ENCODE results near the gene SLC24A4.
A peak's percentile ranks its signal among the peaks of the same experiment; 100 is the strongest.

SLC24A4 gene

DNA sequence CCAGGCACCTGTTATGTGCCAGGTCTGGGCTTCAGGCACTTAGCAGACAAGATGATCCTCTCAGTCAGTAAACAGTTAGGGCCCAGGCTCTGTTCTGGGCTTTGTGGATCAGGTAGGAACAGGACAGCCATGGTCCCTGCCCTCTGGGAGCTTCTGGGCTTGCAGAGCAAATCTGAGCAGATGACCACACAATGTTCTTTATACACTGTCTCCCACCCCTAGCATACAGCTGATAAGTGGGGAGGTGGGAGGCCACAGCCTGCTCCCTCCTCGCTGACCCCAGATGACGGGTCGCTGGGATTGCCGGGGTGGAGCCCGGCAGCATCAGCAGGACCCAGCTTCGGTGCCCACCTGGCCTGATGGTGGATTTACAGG is 137.6 kb downstream of the SLC24A4 start:
- 78% methylated on average over 6 of the region's 6 CpGs for WGBS (ENCODE audit: insufficient coverage)
- Histone ChIP-seq H3K27ac (ENCODE audit: insufficient read depth in 1 of 2, low read depth in 1 of 2, low read length in 2 of 2, poor library complexity in 1 of 2, severe bottlenecking in 2 of 2) (no peak overlapping the region), H3K4me3 (ENCODE audit: control insufficient read depth in 1 of 7, extremely low read depth in 1 of 7, insufficient read depth in 4 of 7, low read depth in 2 of 7, low read length in 6 of 7) (no peak overlapping the region), H3K9me3 (ENCODE audit: control extremely low read depth in 1 of 5, control insufficient read depth in 4 of 5, insufficient read depth in 2 of 5, low read depth in 1 of 5, low read length in 4 of 5) (no peaks in the 10 kb centered on the region), H3K36me3 (ENCODE audit: control insufficient read depth in 4 of 4, insufficient read depth in 4 of 4, low read length in 3 of 4) (no peaks in the 10 kb centered on the region), H3K4me1 (ENCODE audit: control extremely low read depth in 1 of 4, control insufficient read depth in 4 of 4, insufficient read depth in 4 of 4, low read length in 3 of 4) (peaks cover 10 to 43% (median 30%) of the 10 kb centered on the region in 4 experiments), H3K27me3 (replicated peaks in 2 of 5; ENCODE audit: control insufficient read depth in 4 of 5, insufficient read depth in 5 of 5, low read length in 4 of 5) (no peaks in the 10 kb centered on the region)
- ChIA-PET POLR2A (no interaction called here), CTCF (interaction anchor here (1.3 to 1.4 kb wide), 2 partner anchors 21 to 209 kb away, joined by 3 to 6 read pairs; no protein-coding TSS in a partner anchor)
- no peak for DNase-seq

DNA sequence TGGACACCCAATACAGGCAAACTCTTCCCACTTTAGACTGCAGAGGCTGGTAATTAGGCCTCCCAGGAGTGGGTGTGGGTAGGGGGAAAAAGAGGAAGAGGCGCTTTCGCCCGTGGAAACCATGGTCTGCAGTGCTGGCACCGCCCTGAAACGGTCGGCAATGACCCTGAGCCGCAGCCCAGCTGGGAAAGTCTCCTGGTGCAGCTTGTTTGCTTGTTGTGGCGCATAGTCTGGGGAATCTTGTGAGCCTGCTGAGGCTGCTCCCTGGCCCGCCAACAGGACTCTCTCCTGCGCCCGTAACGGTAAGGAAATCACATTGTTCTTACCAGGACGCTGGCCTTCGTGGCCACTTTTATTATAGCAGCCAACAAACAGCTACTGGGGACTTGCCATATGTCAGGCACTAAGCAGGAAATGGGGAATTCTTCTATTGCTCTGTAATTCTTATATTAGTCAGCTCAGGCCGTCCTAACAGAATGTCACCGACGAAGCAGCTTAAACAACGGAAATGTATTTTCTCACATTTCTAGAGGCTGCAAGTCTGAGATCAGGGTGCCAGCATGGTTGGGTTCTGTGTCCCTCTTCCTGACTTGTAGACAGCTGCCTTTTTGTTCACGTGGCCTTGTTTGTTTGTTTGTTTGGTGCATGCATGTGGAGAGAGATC is 138.1 kb downstream of the SLC24A4 start:
- peak; percentile 8 to 51 (median 42) for DNase-seq
- CTCF ChIA-PET = interaction anchor here (1.3 kb wide), 1 partner anchor 209 kb away, joined by 3 read pairs; no protein-coding TSS in a partner anchor
- peaks cover 10 to 43% (median 30%) of the 10 kb centered on the region in 4 experiments for H3K4me1 ChIP-seq (ENCODE audit: control extremely low read depth in 1 of 4, control insufficient read depth in 4 of 4, insufficient read depth in 4 of 4, low read length in 3 of 4)
- POLR2A ChIA-PET = no interaction called here
- WGBS (ENCODE audit: insufficient coverage) = 11% methylated on average over 17 of the region's 19 CpGs
- no peak overlapping the region for H3K27ac ChIP-seq (ENCODE audit: insufficient read depth in 1 of 2, low read depth in 1 of 2, low read length in 2 of 2, poor library complexity in 1 of 2, severe bottlenecking in 2 of 2)
- H3K27me3 ChIP-seq (replicated peaks in 2 of 5; ENCODE audit: control insufficient read depth in 4 of 5, insufficient read depth in 5 of 5, low read length in 4 of 5) = no peaks in the 10 kb centered on the region
- no peaks in the 10 kb centered on the region for H3K36me3 ChIP-seq (ENCODE audit: control insufficient read depth in 4 of 4, insufficient read depth in 4 of 4, low read length in 3 of 4)
- H3K9me3 ChIP-seq (ENCODE audit: control extremely low read depth in 1 of 5, control insufficient read depth in 4 of 5, insufficient read depth in 2 of 5, low read depth in 1 of 5, low read length in 4 of 5) = no peaks in the 10 kb centered on the region
- H3K4me3 ChIP-seq (ENCODE audit: control insufficient read depth in 1 of 7, extremely low read depth in 1 of 7, insufficient read depth in 4 of 7, low read depth in 2 of 7, low read length in 6 of 7) = peak overlapping the region in 3 of 7 experiments; percentile 46 to 50 (median 49)

DNA sequence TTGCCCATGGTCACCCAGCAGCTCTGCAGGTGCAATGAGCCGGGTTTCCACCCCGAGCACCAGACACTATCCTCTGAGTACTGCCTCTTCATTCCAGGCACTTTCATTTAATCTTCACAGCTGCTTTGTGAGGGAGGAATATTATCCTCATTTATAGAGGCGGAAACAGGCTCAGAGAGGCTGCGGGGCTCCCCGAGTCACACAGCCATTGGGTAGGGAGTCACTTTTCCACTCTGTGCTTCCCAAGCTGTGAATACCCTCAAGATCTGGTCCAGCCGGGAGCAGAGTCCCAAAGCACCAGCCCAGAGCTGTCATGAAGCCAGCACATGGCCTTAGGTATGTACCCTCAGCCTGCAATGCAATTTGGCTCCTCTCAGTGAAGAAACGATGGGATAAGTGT is 138.9 kb downstream of the SLC24A4 start:
- ChIA-PET POLR2A (no interaction called here), CTCF (interaction anchor here (0.7 to 1.3 kb wide), 2 partner anchors 208 to 403 kb away, joined by 3 read pairs; no protein-coding TSS in a partner anchor)
- Histone ChIP-seq H3K9me3 (ENCODE audit: control extremely low read depth in 1 of 5, control insufficient read depth in 4 of 5, insufficient read depth in 2 of 5, low read depth in 1 of 5, low read length in 4 of 5) (peaks cover 0 to 5% (median 3%) of the 10 kb centered on the region in 5 experiments), H3K36me3 (ENCODE audit: control insufficient read depth in 4 of 4, insufficient read depth in 4 of 4, low read length in 3 of 4) (no peaks in the 10 kb centered on the region), H3K4me3 (ENCODE audit: control insufficient read depth in 1 of 7, extremely low read depth in 1 of 7, insufficient read depth in 4 of 7, low read depth in 2 of 7, low read length in 6 of 7) (no peak overlapping the region), H3K4me1 (ENCODE audit: control extremely low read depth in 1 of 4, control insufficient read depth in 4 of 4, insufficient read depth in 4 of 4, low read length in 3 of 4) (peaks cover 10 to 43% (median 30%) of the 10 kb centered on the region in 4 experiments), H3K27me3 (replicated peaks in 2 of 5; ENCODE audit: control insufficient read depth in 4 of 5, insufficient read depth in 5 of 5, low read length in 4 of 5) (no peaks in the 10 kb centered on the region), H3K27ac (ENCODE audit: insufficient read depth in 1 of 2, low read depth in 1 of 2, low read length in 2 of 2, poor library complexity in 1 of 2, severe bottlenecking in 2 of 2) (no peak overlapping the region)
- WGBS (ENCODE audit: insufficient coverage) = 100% methylated on average over 5 of the region's 7 CpGs
- no peak for DNase-seq

DNA sequence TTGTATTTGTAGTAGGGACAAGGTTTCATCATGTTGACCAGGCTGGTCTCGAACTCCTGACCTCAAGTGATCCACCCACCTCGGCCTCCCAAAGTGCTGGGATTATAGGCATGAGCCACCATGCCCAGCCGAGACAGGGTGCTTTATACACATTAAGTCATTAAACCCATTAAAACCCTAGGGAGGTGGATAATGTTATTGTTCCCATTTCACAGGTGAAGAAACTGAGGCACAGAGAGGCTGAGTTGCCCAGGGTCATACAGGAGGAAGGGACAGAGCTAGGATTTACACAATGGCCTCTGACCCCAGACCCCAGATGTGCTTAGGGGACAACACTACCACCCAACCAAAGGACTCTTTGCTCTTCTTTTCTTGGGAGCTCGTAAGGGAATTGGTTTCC is 139.6 kb downstream of the SLC24A4 start:
- ChIA-PET CTCF (interaction anchor here (0.7 to 1.4 kb wide), 3 partner anchors 19 to 403 kb away, joined by 3 to 4 read pairs (median 3); no protein-coding TSS in a partner anchor), POLR2A (no interaction called here)
- H3K27ac ChIP-seq (ENCODE audit: insufficient read depth in 1 of 2, low read depth in 1 of 2, low read length in 2 of 2, poor library complexity in 1 of 2, severe bottlenecking in 2 of 2) = no peak overlapping the region
- no peaks in the 10 kb centered on the region for H3K27me3 ChIP-seq (replicated peaks in 2 of 5; ENCODE audit: control insufficient read depth in 4 of 5, insufficient read depth in 5 of 5, low read length in 4 of 5)
- no peak for DNase-seq
- no peak overlapping the region for H3K4me3 ChIP-seq (ENCODE audit: control insufficient read depth in 1 of 7, extremely low read depth in 1 of 7, insufficient read depth in 4 of 7, low read depth in 2 of 7, low read length in 6 of 7)
- peaks cover 10 to 43% (median 30%) of the 10 kb centered on the region in 4 experiments for H3K4me1 ChIP-seq (ENCODE audit: control extremely low read depth in 1 of 4, control insufficient read depth in 4 of 4, insufficient read depth in 4 of 4, low read length in 3 of 4)
- 83% methylated on average over 1 of the region's 4 CpGs for WGBS (ENCODE audit: insufficient coverage)
- H3K9me3 ChIP-seq (ENCODE audit: control extremely low read depth in 1 of 5, control insufficient read depth in 4 of 5, insufficient read depth in 2 of 5, low read depth in 1 of 5, low read length in 4 of 5) = peaks cover 0 to 11% (median 8%) of the 10 kb centered on the region in 5 experiments
- no peaks in the 10 kb centered on the region for H3K36me3 ChIP-seq (ENCODE audit: control insufficient read depth in 4 of 4, insufficient read depth in 4 of 4, low read length in 3 of 4)

DNA sequence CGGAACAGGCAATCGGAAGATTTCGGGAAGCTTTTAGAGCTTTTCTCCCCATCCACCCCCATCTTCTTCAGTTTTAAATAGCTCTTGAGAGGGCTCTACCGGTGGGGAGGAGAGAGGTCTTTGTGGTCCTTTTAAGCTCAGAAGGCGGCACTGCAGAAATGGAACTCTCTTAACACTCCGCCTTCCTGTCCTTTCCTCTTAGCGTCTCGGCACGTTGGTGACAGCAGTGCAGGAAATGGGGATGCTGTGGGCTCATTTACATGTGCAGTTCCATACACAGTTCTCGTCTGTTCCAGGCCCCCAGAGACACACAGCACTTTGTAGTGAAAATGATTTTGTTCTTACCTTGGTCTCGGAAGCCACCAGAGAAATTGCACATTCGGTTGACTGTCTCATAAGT is 140.2 kb downstream of the SLC24A4 start:
- Histone ChIP-seq H3K4me1 (ENCODE audit: control extremely low read depth in 1 of 4, control insufficient read depth in 4 of 4, insufficient read depth in 4 of 4, low read length in 3 of 4) (peaks cover 10 to 43% (median 30%) of the 10 kb centered on the region in 4 experiments), H3K4me3 (ENCODE audit: control insufficient read depth in 1 of 7, extremely low read depth in 1 of 7, insufficient read depth in 4 of 7, low read depth in 2 of 7, low read length in 6 of 7) (no peak overlapping the region), H3K27ac (ENCODE audit: insufficient read depth in 1 of 2, low read depth in 1 of 2, low read length in 2 of 2, poor library complexity in 1 of 2, severe bottlenecking in 2 of 2) (no peak overlapping the region), H3K27me3 (replicated peaks in 2 of 5; ENCODE audit: control insufficient read depth in 4 of 5, insufficient read depth in 5 of 5, low read length in 4 of 5) (no peaks in the 10 kb centered on the region), H3K36me3 (ENCODE audit: control insufficient read depth in 4 of 4, insufficient read depth in 4 of 4, low read length in 3 of 4) (no peaks in the 10 kb centered on the region), H3K9me3 (ENCODE audit: control extremely low read depth in 1 of 5, control insufficient read depth in 4 of 5, insufficient read depth in 2 of 5, low read depth in 1 of 5, low read length in 4 of 5) (peaks cover 0 to 13% (median 10%) of the 10 kb centered on the region in 5 experiments)
- CTCF ChIA-PET = interaction anchor here (0.9 to 1.4 kb wide), 2 partner anchors 18 to 219 kb away, joined by 3 to 4 read pairs; no protein-coding TSS in a partner anchor
- POLR2A ChIA-PET = no interaction called here
- 52% methylated on average over 7 of the region's 12 CpGs for WGBS (ENCODE audit: insufficient coverage)
- no peak for DNase-seq

DNA sequence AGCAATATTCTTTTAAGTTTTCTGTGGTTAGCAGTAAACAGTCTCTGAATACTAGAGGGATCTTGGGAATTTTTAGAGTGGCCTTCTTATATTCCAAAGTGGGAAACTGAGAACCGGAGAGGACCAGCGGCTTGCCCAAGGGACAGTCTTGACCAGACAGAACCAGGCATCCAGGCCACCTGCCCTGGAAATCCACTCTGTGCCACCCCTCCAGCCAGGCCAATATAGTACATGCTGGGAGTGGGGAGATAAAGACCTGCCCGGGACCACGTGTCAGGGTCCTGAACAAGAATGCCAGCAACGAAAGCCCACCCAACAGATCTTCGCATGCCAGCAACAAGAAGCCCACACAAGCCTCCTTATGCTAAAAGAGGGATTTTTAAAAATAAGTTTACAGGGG is 141.2 kb downstream of the SLC24A4 start:
- H3K4me1 ChIP-seq (ENCODE audit: control extremely low read depth in 1 of 4, control insufficient read depth in 4 of 4, insufficient read depth in 4 of 4, low read length in 3 of 4) = peaks cover 10 to 33% (median 24%) of the 10 kb centered on the region in 4 experiments
- H3K9me3 ChIP-seq (ENCODE audit: control extremely low read depth in 1 of 5, control insufficient read depth in 4 of 5, insufficient read depth in 2 of 5, low read depth in 1 of 5, low read length in 4 of 5) = peaks cover 0 to 14% (median 10%) of the 10 kb centered on the region in 5 experiments
- ChIA-PET POLR2A (no interaction called here), CTCF (no interaction called here)
- no peaks in the 10 kb centered on the region for H3K27me3 ChIP-seq (replicated peaks in 2 of 5; ENCODE audit: control insufficient read depth in 4 of 5, insufficient read depth in 5 of 5, low read length in 4 of 5)
- DNase-seq = no peak
- H3K4me3 ChIP-seq (ENCODE audit: control insufficient read depth in 1 of 7, extremely low read depth in 1 of 7, insufficient read depth in 4 of 7, low read depth in 2 of 7, low read length in 6 of 7) = no peak overlapping the region
- 100% methylated on average over 2 of the region's 6 CpGs for WGBS (ENCODE audit: insufficient coverage)
- H3K27ac ChIP-seq (ENCODE audit: insufficient read depth in 1 of 2, low read depth in 1 of 2, low read length in 2 of 2, poor library complexity in 1 of 2, severe bottlenecking in 2 of 2) = no peak overlapping the region
- H3K36me3 ChIP-seq (ENCODE audit: control insufficient read depth in 4 of 4, insufficient read depth in 4 of 4, low read length in 3 of 4) = no peaks in the 10 kb centered on the region

DNA sequence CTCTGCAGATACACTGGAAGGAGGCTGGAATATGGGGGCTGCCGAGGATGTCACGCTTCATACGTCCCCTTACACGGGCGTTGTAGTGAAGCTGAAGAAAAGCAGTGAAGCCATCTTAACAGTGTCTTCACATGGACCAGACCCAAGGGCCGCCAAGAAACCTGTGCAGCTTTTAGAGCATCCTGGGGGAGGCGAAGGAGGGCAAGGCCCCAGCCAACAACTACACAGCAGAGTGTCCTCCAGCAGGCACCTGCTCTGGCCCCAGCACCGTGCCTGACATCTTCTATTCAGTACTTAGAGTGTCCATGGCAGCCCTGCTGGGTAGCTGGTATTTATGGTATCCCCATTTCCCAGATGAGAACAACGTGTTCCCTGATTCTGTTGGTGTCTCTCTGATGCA is 141.8 kb downstream of the SLC24A4 start:
- H3K27me3 ChIP-seq (replicated peaks in 2 of 5; ENCODE audit: control insufficient read depth in 4 of 5, insufficient read depth in 5 of 5, low read length in 4 of 5) = no peaks in the 10 kb centered on the region
- WGBS (ENCODE audit: insufficient coverage) = 100% methylated on average over 9 of the region's 9 CpGs
- CTCF ChIA-PET = no interaction called here
- H3K27ac ChIP-seq (ENCODE audit: insufficient read depth in 1 of 2, low read depth in 1 of 2, low read length in 2 of 2, poor library complexity in 1 of 2, severe bottlenecking in 2 of 2) = no peak overlapping the region
- POLR2A ChIA-PET = no interaction called here
- peaks cover 0 to 14% (median 10%) of the 10 kb centered on the region in 5 experiments for H3K9me3 ChIP-seq (ENCODE audit: control extremely low read depth in 1 of 5, control insufficient read depth in 4 of 5, insufficient read depth in 2 of 5, low read depth in 1 of 5, low read length in 4 of 5)
- DNase-seq = no peak
- H3K4me3 ChIP-seq (ENCODE audit: control insufficient read depth in 1 of 7, extremely low read depth in 1 of 7, insufficient read depth in 4 of 7, low read depth in 2 of 7, low read length in 6 of 7) = no peak overlapping the region
- H3K4me1 ChIP-seq (ENCODE audit: control extremely low read depth in 1 of 4, control insufficient read depth in 4 of 4, insufficient read depth in 4 of 4, low read length in 3 of 4) = peaks cover 10 to 27% (median 19%) of the 10 kb centered on the region in 4 experiments
- H3K36me3 ChIP-seq (ENCODE audit: control insufficient read depth in 4 of 4, insufficient read depth in 4 of 4, low read length in 3 of 4) = no peaks in the 10 kb centered on the region
